K562 (cell line): ENCODE results near the gene IL24. TPM values are rescaled to one million over a fixed set of nuclear protein-coding genes. Genes with fewer than 3 reads are reported as not detected.
A peak's percentile ranks its signal among the peaks of the same experiment; 100 is the strongest.

Source experiments
- ATAC-seq: fragments of 200-7000 bp; cut with Tn5 transposase; 3 replicates; pipeline ENCODE4 v1.9.1; 2020; ENCODE audit warnings: moderate library complexity
- BruUV-seq: library from RNA; stranded (reverse); fragments of 400-500 nt; replicated peaks from 2 replicates; lab custom pipeline; 2021; lab: Mats Ljungman, UMichigan
- CTCF ChIA-PET: fragments of 300-600 bp; formaldehyde crosslinking; extraction: SDS; loops from one replicate; lab custom pipeline; 2021; ENCODE audit warnings: low intra/inter-chr PET ratio; lab: Yijun Ruan, JAX
- POLR2A ChIA-PET: fragments of 300-600, 350-650 bp; sonication (Branson Sonifier 250); formaldehyde crosslinking; extraction: SDS; loops from one replicate; lab custom pipeline; 2021; ENCODE audit warnings: antibody characterized with exemption, inconsistent platforms; lab: Yijun Ruan, JAX
- DNase-seq, 4 experiments: peaks; one replicate each; pipeline versions ENCODE4 v3.0.0 to v3.0.0-alpha.2; 2011 to 2018; ENCODE audit warnings: low spot score in 3 of 4, mixed read lengths in 3 of 4; ENCODE audit errors: extremely low read depth in 1 of 4
- FAIRE-seq: peaks from 2 replicates; lab custom pipeline; 2011; peaks lifted over from hg19 to GRCh38; lab: Jason Lieb, UNC
- H2AFZ ChIP-seq: 2 replicates; pipeline ENCODE4 v1.6.0; 2011; ENCODE audit warnings: low read depth, low read length, control low read depth, inconsistent platforms
- H3K27ac ChIP-seq: fragments of 200-600 bp; 3 replicates; pipeline ENCODE4 v1.8.0; 2011; ENCODE audit warnings: low read depth, mild to moderate bottlenecking, control low read depth, inconsistent platforms, low read length, moderate library complexity, mixed read lengths; ENCODE audit errors: extremely low read depth
- H3K27me3 ChIP-seq, 2 experiments: fragments of 300-600 bp in 1 of 2; 2 replicates in 1 of 2; 3 replicates in 1 of 2; pipeline versions ENCODE4 v1.6.0 to v1.8.0; 2011; ENCODE audit warnings: inconsistent platforms in 2 of 2, low read length in 2 of 2, mild to moderate bottlenecking in 1 of 2, mixed read lengths in 1 of 2, moderate library complexity in 1 of 2; ENCODE audit not compliant: control insufficient read depth in 2 of 2, insufficient read depth in 2 of 2
- H3K36me3 ChIP-seq: fragments of 300-600 bp; 3 replicates; pipeline ENCODE4 v1.8.0; 2011; ENCODE audit warnings: mild to moderate bottlenecking, low read length, inconsistent platforms; ENCODE audit not compliant: control insufficient read depth, insufficient read depth
- H3K4me1 ChIP-seq, 2 experiments: fragments of 200-600 bp in 1 of 2; replicated peaks in 1 of 2; 2 replicates in 1 of 2; 3 replicates in 1 of 2; pipeline versions ENCODE4 v1.5.1 to v1.8.0; 2011; ENCODE audit warnings: inconsistent platforms in 2 of 2, low read length in 2 of 2, mild to moderate bottlenecking in 1 of 2, mixed read lengths in 1 of 2, moderate library complexity in 1 of 2; ENCODE audit not compliant: control insufficient read depth in 2 of 2, insufficient read depth in 2 of 2
- H3K4me2 ChIP-seq: 2 replicates; pipeline ENCODE4 v1.6.1; 2011; ENCODE audit warnings: low read length, control low read depth, inconsistent platforms, mixed read lengths; ENCODE audit not compliant: insufficient read depth
- H3K4me3 ChIP-seq: fragments of 200-600 bp; sonication (generic), shearing (Covaris generic); 2 replicates; pipeline ENCODE4 v1.5.1; 2016; ENCODE audit warnings: control low read depth, inconsistent platforms
- H3K79me2 ChIP-seq: fragments of 200-600 bp; 3 replicates; pipeline ENCODE4 v1.8.0; 2011; ENCODE audit warnings: low read length, inconsistent platforms; ENCODE audit not compliant: control insufficient read depth, insufficient read depth
- H3K9ac ChIP-seq, 2 experiments: 2 replicates each; pipeline versions ENCODE4 v1.6.0 to v1.6.1; 2011; ENCODE audit warnings: low read depth in 2 of 2, low read length in 2 of 2, control low read depth in 1 of 2, inconsistent platforms in 1 of 2, mild to moderate bottlenecking in 1 of 2, mixed read lengths in 1 of 2; ENCODE audit not compliant: insufficient read depth in 1 of 2
- H3K9me1 ChIP-seq: one replicate; pipeline ENCODE4 v1.6.0; 2011; ENCODE audit warnings: inconsistent platforms, mild to moderate bottlenecking, low read length, moderate library complexity; ENCODE audit not compliant: control insufficient read depth, insufficient read depth
- H3K9me3 ChIP-seq: replicated peaks from 2 replicates; pipeline ENCODE4 v1.5.1; 2011; ENCODE audit warnings: low read depth, low read length, inconsistent platforms; ENCODE audit not compliant: control insufficient read depth, insufficient read depth
- H4K20me1 ChIP-seq: replicated peaks from 2 replicates; pipeline ENCODE4 v1.6.1; 2011; ENCODE audit warnings: low read length, inconsistent platforms, mixed read lengths; ENCODE audit not compliant: control insufficient read depth, insufficient read depth
- ARID1B ChIP-seq: fragments of 450-650 bp; IDR thresholded peaks from 2 replicates; pipeline ENCODE4 v1.6.1; 2016; ENCODE audit warnings: antibody characterized with exemption, mild to moderate bottlenecking, inconsistent platforms
- CBFA2T3 ChIP-seq: fragments of 450-650 bp; IDR thresholded peaks from 2 replicates; pipeline ENCODE4 v1.6.1; 2017
- CXXC5 ChIP-seq: fragments of 250-450 bp; sonication (Bioruptor Pico); IDR thresholded peaks from 2 replicates; pipeline ENCODE4 v1.8.0; 2022; ENCODE audit warnings: inconsistent platforms, mild to moderate bottlenecking, moderate library complexity
- ETV1 ChIP-seq: fragments of 450-650 bp; conservative IDR thresholded peaks from 2 replicates; pipeline ENCODE4 v1.6.1; 2016; ENCODE audit warnings: missing genetic modification characterization, control low read depth, low read depth, missing compliant biosample characterization
- KLF16 ChIP-seq: IDR thresholded peaks from 2 replicates; pipeline ENCODE4 v1.6.1; 2016; ENCODE audit warnings: antibody characterized with exemption
- LCOR ChIP-seq: sonication (generic); formaldehyde crosslinking; IDR thresholded peaks from 2 replicates; pipeline ENCODE4 v1.8.0; 2022; ENCODE audit warnings: mild to moderate bottlenecking, missing genetic modification reagents
- MTA2 ChIP-seq: fragments of 450-650 bp; IDR thresholded peaks from 2 replicates; pipeline ENCODE4 v1.6.1; 2016; ENCODE audit warnings: low read depth
- RCOR1 ChIP-seq, 2 experiments: IDR thresholded peaks; 2 replicates each; pipeline ENCODE4 v1.6.1; 2012; ENCODE audit warnings: low read depth in 2 of 2, low read length in 2 of 2, borderline replicate concordance in 1 of 2, improper control_type of control experiment in 1 of 2
- RFX7 ChIP-seq: fragments of 250-450 bp; sonication (Bioruptor Pico); IDR thresholded peaks from 2 replicates; pipeline ENCODE4 v1.5.1; 2021; ENCODE audit warnings: mild to moderate bottlenecking
- SMARCB1 ChIP-seq: IDR thresholded peaks from 2 replicates; pipeline ENCODE4 v1.6.1; 2011; ENCODE audit warnings: improper control_type of control experiment, low read depth; ENCODE audit not compliant: insufficient read length
- SMARCE1 ChIP-seq: fragments of 450-650 bp; IDR thresholded peaks from 2 replicates; pipeline ENCODE4 v1.7.1; 2016; ENCODE audit warnings: mild to moderate bottlenecking
- TAL1 ChIP-seq: fragments of 450-650 bp; IDR thresholded peaks from 2 replicates; pipeline ENCODE4 v1.6.1; 2016; ENCODE audit warnings: mild to moderate bottlenecking
- TCF3 ChIP-seq: sonication (generic); formaldehyde crosslinking; IDR thresholded peaks from 2 replicates; pipeline ENCODE4 v1.4.0; 2020; ENCODE audit warnings: mild to moderate bottlenecking, missing genetic modification reagents
- TEAD4 ChIP-seq, 2 experiments: sonication (generic) in 1 of 2; formaldehyde crosslinking in 1 of 2; IDR thresholded peaks; 2 replicates each; pipeline versions ENCODE4 v1.6.1 to v1.8.0; 2012 to 2022; ENCODE audit warnings: borderline replicate concordance in 1 of 2, inconsistent platforms in 1 of 2, low read length in 1 of 2, mild to moderate bottlenecking in 1 of 2, missing genetic modification reagents in 1 of 2
- TRIM24 ChIP-seq, 2 experiments: fragments of 450-650 bp; IDR thresholded peaks; 2 replicates each; pipeline ENCODE4 v1.6.1; 2016
- ZNF668 ChIP-seq: fragments of 250-450 bp; sonication (Bioruptor Pico); IDR thresholded peaks from 2 replicates; pipeline ENCODE4 v1.8.0; 2022; ENCODE audit warnings: mild to moderate bottlenecking, inconsistent platforms
- WGBS: fragments of 100-300 bp; shearing (Covaris generic); methylation state at CpG from one replicate; pipeline ENCODE4 v1.1.6; 2016; ENCODE audit warnings: low coverage, mixed read lengths; ENCODE audit not compliant: insufficient coverage; ENCODE audit errors: missing lambda C conversion rate; 5-methylcytosine and 5-hydroxymethylcytosine counted together
- in situ Hi-C: fragments of 300-500 bp; cut with MboI; formaldehyde crosslinking; loops from 4 replicates; pipeline ENCODE4 v1.15.0; 2018; ENCODE audit warnings: inconsistent platforms, mixed read lengths
- intact Hi-C: fragments of 100-400 bp; cut with micrococcal nuclease; formaldehyde crosslinking; loops from 2 replicates; pipeline ENCODE4 v1.14.2; 2022
- polyA plus RNA-seq, 8 experiments: library from polyadenylated mRNA; depleted of rRNA in 4 of 8; stranded (reverse) in 5 of 8; unstranded in 3 of 8; fragments of >200 nt; fragmentation: Nextera tagmentation in 2 of 8; fragmentation: Illumina TruSeq in 1 of 8; extraction: Ambion mirVana in 2 of 8; extraction: Trizol in 1 of 8; gene quantifications; 2 replicates each; pipeline versions ENCODE4 v1.2.1 to v1.2.3, GENCODE V29; 2011 to 2014; ENCODE audit warnings: inconsistent platforms in 1 of 8, missing spikeins in 1 of 8
- total RNA-seq, 7 experiments: library from RNA; depleted of rRNA in 6 of 7; stranded (reverse); fragments of >200 nt in 6 of 7; fragmentation: Illumina TruSeq in 2 of 7; extraction: Trizol in 2 of 7; gene quantifications; 2 replicates each; pipeline versions ENCODE4 v1.2.1 to v1.2.3, GENCODE V29; 2011 to 2021; ENCODE audit warnings: low replicate concordance in 1 of 7
- TF ChIP-seq, protein P1 (sequence below): fragments of 450-650 bp; IDR thresholded peaks from 2 replicates; pipeline ENCODE4 v1.6.1; 2016; ENCODE audit warnings: antibody characterized with exemption
- TF ChIP-seq, protein P2 (sequence below), 3 experiments: fragments of 200-800 bp in 1 of 3; fragments of 250-450 bp in 1 of 3; fragments of 450-650 bp in 1 of 3; sonication (Bioruptor Pico) in 1 of 3; sonication (Bioruptor generic) in 1 of 3; formaldehyde crosslinking in 1 of 3; IDR thresholded peaks; 2 replicates each; pipeline versions ENCODE4 v1.6.1 to v1.8.0; 2016 to 2022; ENCODE audit warnings: mild to moderate bottlenecking in 2 of 3, missing genetic modification characterization in 2 of 3, missing compliant biosample characterization in 1 of 3, moderate library complexity in 1 of 3

Gene IL24
- total and polyA plus RNA-seq, 9 of the 15 experiments (the other 6 are each of a cell fraction or from before 2014, with no cell fraction given), result 0.04 to 0.19 TPM; not detected in 7

DNA sequence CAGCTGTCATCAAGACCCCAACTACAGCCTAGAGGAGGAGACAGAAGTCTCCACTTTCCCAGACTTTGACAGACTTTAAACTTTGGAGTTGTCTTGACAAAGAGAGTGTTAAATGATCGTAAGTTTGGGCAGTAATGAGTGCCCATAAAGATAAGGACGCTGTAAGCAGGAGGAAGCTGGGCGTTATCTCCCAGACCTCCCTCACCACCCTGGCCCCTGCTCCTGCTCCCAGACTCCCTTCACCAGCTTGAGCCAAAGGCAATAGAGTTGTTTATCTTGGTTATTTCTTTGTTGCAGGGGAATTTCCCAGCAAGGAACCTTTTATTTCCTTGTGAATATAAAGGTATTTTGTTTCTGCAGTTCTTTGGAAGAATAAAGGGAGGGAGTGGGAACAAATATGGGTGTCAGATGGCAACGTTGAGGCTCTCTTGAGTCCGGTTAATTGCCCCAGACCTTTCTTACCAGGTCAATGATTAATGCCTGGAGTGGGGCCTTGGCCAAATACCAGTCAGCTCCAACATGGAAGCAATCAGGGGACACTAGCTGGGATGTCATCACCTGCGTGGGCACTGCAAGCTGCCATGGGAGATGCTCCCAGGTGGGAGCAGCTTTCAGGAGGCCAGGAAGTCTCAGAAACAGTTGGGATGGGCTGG is 44.6 kb downstream of the IL24 start:
- WGBS, result 6% methylated on average over 6 of the region's 6 CpGs
- DNase-seq, result peak; percentile 50 to 67 (median 52)
- peak overlapping the region in 1 of 2 experiments; percentile 57; a peak in 1 of 4 replicates for H3K9ac ChIP-seq
- H3K4me3 ChIP-seq, result no peak overlapping the region
- intact Hi-C loops (no loop called here), in situ Hi-C loops (no loop called here)
- no peaks in the 10 kb centered on the region for H3K9me3 ChIP-seq
- no peak overlapping the region for H3K27ac ChIP-seq
- ChIA-PET POLR2A (interaction anchor here (0.5 to 2.2 kb wide), 7 partner anchors 8 to 111 kb away, joined by 3 to 14 read pairs (median 3); no protein-coding TSS in a partner anchor), CTCF (no interaction called here)
- ATAC-seq, result peak; percentile 58
- no TSS peak for BruUV-seq
- peaks cover 25 to 42% of the 10 kb centered on the region in 2 experiments for H3K4me1 ChIP-seq
- H4K20me1 ChIP-seq, result no peaks in the 10 kb centered on the region
- H3K4me2 ChIP-seq, result peak overlapping the region; percentile 56
- no peaks in the 10 kb centered on the region for H3K9me1 ChIP-seq
- peaks cover 3 to 4% of the 10 kb centered on the region in 2 experiments; a peak in 2 of 5 replicates for H3K27me3 ChIP-seq
- H2AFZ ChIP-seq, result no peak overlapping the region; the same call in 1 of the 2 replicates
- no peaks in the 10 kb centered on the region for H3K79me2 ChIP-seq
- FAIRE-seq, result peak; percentile 75
- H3K36me3 ChIP-seq, result no peaks in the 10 kb centered on the region
- peak; percentile 73 for TF ChIP-seq ARID1B
- TF ChIP-seq RCOR1 (IDR thresholded peaks at IDR 0.05; ENCODE audit: borderline replicate concordance in 1 of 2, low read depth in 2 of 2, low read length in 2 of 2), result peak in 1 of 2 experiments; percentile 62; a peak in 1 of 4 replicates
- TF ChIP-seq CXXC5 (CRISPR knock-in tag), result 0 out of 2 replicates have a peak, but pooled peaks have one; percentile 41
- peak; percentile 47; the same call in 1 of the 2 replicates for TF ChIP-seq LCOR (CRISPR knock-in tag)
- peak; percentile 47; the same call in 1 of the 2 replicates for TF ChIP-seq TEAD4 (IDR thresholded peaks at IDR 0.05; ENCODE audit: low read length)
- TF ChIP-seq TEAD4 (CRISPR knock-in tag; IDR thresholded peaks at IDR 0.05; ENCODE audit: borderline replicate concordance), result no peak
- peak; percentile 20; the same call in 1 of the 2 replicates for TF ChIP-seq KLF16
- TF ChIP-seq, protein P1, sequence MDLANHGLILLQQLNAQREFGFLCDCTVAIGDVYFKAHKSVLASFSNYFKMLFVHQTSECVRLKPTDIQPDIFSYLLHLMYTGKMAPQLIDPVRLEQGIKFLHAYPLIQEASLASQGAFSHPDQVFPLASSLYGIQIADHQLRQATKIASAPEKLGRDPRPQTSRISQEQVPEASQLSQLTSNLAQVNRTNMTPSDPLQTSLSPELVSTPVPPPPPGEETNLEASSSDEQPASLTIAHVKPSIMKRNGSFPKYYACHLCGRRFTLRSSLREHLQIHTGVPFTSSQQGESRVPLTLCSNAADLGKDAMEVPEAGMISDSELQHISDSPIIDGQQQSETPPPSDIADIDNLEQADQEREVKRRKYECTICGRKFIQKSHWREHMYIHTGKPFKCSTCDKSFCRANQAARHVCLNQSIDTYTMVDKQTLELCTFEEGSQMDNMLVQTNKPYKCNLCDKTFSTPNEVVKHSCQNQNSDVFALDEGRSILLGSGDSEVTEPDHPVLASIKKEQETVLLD, result peak; percentile 50; the same call in 1 of the 2 replicates
- TF ChIP-seq TAL1, result peak; percentile 37; the same call in 1 of the 2 replicates
- TF ChIP-seq TCF3 (CRISPR knock-in tag), result peak; percentile 66
- TF ChIP-seq TRIM24 (IDR thresholded peaks at IDR 0.05), result peak; percentile 16 to 53; a peak in 2 of 4 replicates
- peak; percentile 34; the same call in 1 of the 2 replicates for TF ChIP-seq MTA2
- peak; percentile 43 for TF ChIP-seq SMARCB1
- TF ChIP-seq CBFA2T3, result peak; percentile 75
- peak; percentile 21; the same call in 1 of the 2 replicates for TF ChIP-seq ETV1 (tag)
- TF ChIP-seq ZNF668 (CRISPR knock-in tag), result no peak
- TF ChIP-seq, protein P2, sequence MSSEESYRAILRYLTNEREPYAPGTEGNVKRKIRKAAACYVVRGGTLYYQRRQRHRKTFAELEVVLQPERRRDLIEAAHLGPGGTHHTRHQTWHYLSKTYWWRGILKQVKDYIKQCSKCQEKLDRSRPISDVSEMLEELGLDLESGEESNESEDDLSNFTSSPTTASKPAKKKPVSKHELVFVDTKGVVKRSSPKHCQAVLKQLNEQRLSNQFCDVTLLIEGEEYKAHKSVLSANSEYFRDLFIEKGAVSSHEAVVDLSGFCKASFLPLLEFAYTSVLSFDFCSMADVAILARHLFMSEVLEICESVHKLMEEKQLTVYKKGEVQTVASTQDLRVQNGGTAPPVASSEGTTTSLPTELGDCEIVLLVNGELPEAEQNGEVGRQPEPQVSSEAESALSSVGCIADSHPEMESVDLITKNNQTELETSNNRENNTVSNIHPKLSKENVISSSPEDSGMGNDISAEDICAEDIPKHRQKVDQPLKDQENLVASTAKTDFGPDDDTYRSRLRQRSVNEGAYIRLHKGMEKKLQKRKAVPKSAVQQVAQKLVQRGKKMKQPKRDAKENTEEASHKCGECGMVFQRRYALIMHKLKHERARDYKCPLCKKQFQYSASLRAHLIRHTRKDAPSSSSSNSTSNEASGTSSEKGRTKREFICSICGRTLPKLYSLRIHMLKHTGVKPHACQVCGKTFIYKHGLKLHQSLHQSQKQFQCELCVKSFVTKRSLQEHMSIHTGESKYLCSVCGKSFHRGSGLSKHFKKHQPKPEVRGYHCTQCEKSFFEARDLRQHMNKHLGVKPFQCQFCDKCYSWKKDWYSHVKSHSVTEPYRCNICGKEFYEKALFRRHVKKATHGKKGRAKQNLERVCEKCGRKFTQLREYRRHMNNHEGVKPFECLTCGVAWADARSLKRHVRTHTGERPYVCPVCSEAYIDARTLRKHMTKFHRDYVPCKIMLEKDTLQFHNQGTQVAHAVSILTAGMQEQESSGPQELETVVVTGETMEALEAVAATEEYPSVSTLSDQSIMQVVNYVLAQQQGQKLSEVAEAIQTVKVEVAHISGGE (CRISPR knock-in tag; IDR thresholded peaks at IDR 0.05), result 0 out of 6 replicates have a peak, but pooled peaks of 1 of the 3 experiments have one; percentile 20
- TF ChIP-seq RFX7, result no peak
- TF ChIP-seq SMARCE1, result peak; percentile 60; the same call in 1 of the 2 replicates
